HL-60/S4 treated with phorbol 12-myristate 13-acetate at 8.2 ng/mL for 4 days and 3 days (cell line): Measurements from ENCODE around the gene NWD2.
"Not testable (repeated sequence)": the region's sequence is repeated elsewhere in the genome, so short reads cannot be mapped to it uniquely, and the experiment has no call there.

Experiments used
- in situ Hi-C: fragments of 300-500 bp; cut with MboI; formaldehyde crosslinking; loops from 2 replicates; pipeline ENCODE4 v1.15.0; 2022; ENCODE audit warnings: low sequenced_read_pairs

Gene NWD2

DNA sequence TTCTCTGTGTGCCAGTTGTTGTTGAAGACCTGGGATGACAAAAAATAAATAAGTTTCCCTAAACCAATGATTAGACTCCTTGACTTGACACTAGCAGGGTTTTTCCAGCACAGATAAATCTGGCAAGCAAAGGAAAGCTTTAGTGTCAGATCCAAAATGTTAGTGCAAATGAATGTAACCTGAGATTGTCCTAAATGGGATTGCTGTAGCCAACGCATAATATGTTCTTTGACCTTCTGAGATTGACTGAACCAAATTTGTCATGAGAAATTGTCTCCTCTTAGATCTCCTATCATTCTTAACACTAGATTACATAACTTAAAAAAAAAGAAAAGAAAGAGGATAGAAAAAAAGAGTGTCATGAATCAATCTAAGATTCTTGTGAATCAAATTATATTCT, 245.2 kb downstream of the NWD2 start:
- in situ Hi-C loops = no loop called here

DNA sequence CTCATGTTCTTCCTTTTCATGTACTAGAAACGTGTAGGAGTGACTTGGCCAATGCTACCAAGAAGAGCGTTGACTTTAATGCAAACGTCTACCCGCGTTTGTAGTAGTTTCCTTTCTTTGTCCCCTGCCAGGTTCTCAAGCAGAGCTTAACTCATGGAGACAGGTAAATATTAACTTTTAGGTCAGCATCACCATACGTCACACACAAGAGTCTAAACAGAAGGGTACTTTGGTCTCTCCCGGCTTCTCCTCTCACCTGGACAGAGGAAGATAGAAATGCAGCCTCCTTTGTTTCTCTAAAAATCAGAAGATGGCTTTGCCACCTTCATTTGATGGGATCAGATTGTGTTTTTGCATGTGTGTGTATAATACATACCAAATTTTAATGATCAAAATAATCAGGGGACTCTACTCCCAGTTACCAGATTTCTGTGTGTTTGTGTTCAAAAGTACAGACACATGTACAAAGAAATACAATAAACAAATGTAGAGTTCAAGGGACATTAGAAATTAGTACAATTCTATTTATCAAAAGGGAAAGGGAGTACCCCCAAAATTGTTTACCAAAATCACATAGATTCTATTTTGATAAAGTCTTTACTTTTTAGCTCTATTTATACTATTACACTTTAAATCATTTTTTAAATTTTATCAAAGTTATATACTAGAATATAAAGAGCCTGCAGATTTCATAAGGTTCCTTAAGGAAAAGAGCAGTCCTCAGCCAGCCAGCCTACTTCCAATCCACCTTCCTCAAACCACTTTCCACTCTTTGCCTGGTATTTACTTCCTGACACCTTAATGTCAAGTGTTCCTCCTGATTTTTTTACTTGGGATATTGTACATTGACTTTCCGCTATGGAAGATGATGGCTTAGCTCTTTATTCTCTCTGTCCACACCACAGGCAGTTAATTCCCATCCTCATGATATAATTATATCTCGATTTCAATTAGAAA, 246.1 kb downstream of the NWD2 start:
- in situ Hi-C loops = no loop called here

DNA sequence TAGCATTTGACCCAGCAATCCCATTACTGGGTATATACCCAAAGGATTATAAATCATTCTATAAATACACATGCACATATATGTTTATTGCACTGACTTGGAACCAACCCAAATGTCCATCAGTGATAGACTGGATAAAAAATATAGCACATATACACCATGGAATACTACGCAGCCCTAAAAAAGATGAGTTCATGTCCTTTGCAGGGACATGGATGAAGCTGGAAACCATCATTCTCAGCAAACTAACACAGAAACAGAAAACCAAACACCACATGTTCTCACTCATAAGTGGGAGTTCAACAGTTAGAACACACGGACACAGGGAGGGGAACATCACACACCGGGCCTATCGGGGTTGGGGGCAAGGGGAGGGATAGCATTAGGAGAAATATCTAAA, 250.8 kb downstream of the NWD2 start:
- in situ Hi-C loops = not testable (repeated sequence)
